ENCODE measurements around the gene HORMAD1.

- TF ChIP-seq CTCF (IDR thresholded peaks at IDR 0.05): no peak
- TF ChIP-seq EP300 (IDR thresholded peaks at IDR 0.05): no peak
- TF ChIP-seq POLR2A (IDR thresholded peaks at IDR 0.05): no peak
- TF ChIP-seq POLR2AphosphoS5 (IDR thresholded peaks at IDR 0.05): no peak
Observed at GRCh38 chr1:150674881-150675280, 45.8 kb downstream of the HORMAD1 start.

Measured in sigmoid colon (tissue), 4 donors.